D341Med (cell line): ENCODE results near the gene TM9SF4.

Source experiments
- DNase-seq: peaks from one replicate; pipeline ENCODE4 v3.0.0; 2012; ENCODE audit warnings: low spot score

The TM9SF4 gene

GRCh38 chr20:32109392-32110172 is at the start of gene TM9SF4:
Gene TM9SF4 (plus strand): TSS chr20:32109714. CDS start chr20:32109741, 27 bp downstream.
- DNase-seq, result peak; percentile 89

- DNase-seq, result no peak
Observed at GRCh38 chr20:32062776-32063170, 46.7 kb upstream of the TM9SF4 start.

GRCh38 chr20:32063695-32064094 is 45.8 kb upstream of the TM9SF4 start:
- no peak for DNase-seq

- DNase-seq, result no peak
Observed at GRCh38 chr20:32064667-32065066, 44.8 kb upstream of the TM9SF4 start.

- DNase-seq, result no peak
Observed at GRCh38 chr20:32067234-32067821, 42.2 kb upstream of the TM9SF4 start.

GRCh38 chr20:32068174-32068573 is 41.3 kb upstream of the TM9SF4 start:
- no peak for DNase-seq

GRCh38 chr20:32069711-32070110 is 39.8 kb upstream of the TM9SF4 start:
- no peak for DNase-seq

GRCh38 chr20:32070282-32070681 is 39.2 kb upstream of the TM9SF4 start:
- no peak for DNase-seq

- no peak for DNase-seq
Observed at GRCh38 chr20:32070690-32071213, 38.8 kb upstream of the TM9SF4 start.

GRCh38 chr20:32071395-32072167 is 37.9 kb upstream of the TM9SF4 start:
- no peak for DNase-seq

GRCh38 chr20:32072168-32072750 is 37.3 kb upstream of the TM9SF4 start:
- DNase-seq, result no peak

- no peak for DNase-seq
Observed at GRCh38 chr20:32075534-32075933, 34.0 kb upstream of the TM9SF4 start.

GRCh38 chr20:32077190-32077589 is 32.3 kb upstream of the TM9SF4 start:
- DNase-seq, result no peak

- DNase-seq, result no peak
Observed at GRCh38 chr20:32078322-32078721, 31.2 kb upstream of the TM9SF4 start.

GRCh38 chr20:32078791-32079190 is 30.7 kb upstream of the TM9SF4 start:
- no peak for DNase-seq

- no peak for DNase-seq
Observed at GRCh38 chr20:32079655-32080109, 29.8 kb upstream of the TM9SF4 start.

GRCh38 chr20:32080783-32081182 is 28.7 kb upstream of the TM9SF4 start:
- DNase-seq, result no peak

GRCh38 chr20:32083469-32083868 is 26.0 kb upstream of the TM9SF4 start:
- DNase-seq, result no peak

- no peak for DNase-seq
Observed at GRCh38 chr20:32087070-32087469, 22.4 kb upstream of the TM9SF4 start.

- no peak for DNase-seq
Observed at GRCh38 chr20:32088759-32089158, 20.8 kb upstream of the TM9SF4 start.

- DNase-seq, result no peak
Observed at GRCh38 chr20:32089637-32090362, 19.7 kb upstream of the TM9SF4 start.
